OCI-LY1 (cell line): Measurements from ENCODE around the gene ASS1.

Source experiments
- EZH2 ChIP-seq: fragments of 200-600 bp; sonication (generic), shearing (Covaris generic); IDR thresholded peaks from 2 replicates; pipeline ENCODE4 v1.8.0; 2017; ENCODE audit warnings: borderline replicate concordance, mixed run types, mild to moderate bottlenecking, antibody characterized with exemption, low read length, moderate library complexity, mixed read lengths
- TF ChIP-seq, protein P1 (sequence below): fragments of 200-600 bp; sonication (generic), shearing (Covaris generic); IDR thresholded peaks from 2 replicates; pipeline ENCODE4 v1.5.1; 2017; ENCODE audit warnings: mild to moderate bottlenecking, antibody characterized with exemption, low read length, moderate library complexity, mixed read lengths

DNA sequence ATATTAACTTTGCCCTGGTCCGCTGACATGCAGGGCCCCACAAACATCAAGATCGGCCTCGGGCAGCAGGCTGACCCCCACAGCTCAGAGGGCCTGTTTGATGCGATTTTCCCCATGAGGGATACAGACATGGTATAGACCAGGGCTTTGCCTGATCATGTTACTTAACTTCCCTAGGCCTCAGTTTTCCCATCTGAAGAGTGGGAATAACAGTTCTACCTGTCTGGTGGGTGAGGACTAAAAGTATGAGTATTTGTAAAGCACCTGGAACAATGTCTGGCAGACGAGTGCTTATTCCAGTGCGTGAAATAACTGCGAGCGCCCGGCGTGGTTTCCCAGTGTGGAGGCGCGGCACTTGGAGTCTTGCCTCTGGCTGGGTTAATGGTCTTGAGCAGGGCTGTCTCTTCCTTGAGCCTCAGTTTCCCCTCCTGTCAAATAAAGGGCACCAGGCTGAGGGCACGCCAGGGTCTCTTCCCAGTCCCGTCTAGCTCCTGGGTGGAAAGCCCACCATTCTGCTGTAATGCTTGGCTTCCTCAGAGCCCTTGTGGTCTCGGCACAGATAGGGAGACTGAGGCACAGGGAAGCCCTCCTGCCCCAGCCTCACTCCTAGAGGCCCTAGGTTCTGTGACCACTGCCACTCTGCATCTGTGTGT is 47.2 kb downstream of the ASS1 start:
- TF ChIP-seq, protein P1, sequence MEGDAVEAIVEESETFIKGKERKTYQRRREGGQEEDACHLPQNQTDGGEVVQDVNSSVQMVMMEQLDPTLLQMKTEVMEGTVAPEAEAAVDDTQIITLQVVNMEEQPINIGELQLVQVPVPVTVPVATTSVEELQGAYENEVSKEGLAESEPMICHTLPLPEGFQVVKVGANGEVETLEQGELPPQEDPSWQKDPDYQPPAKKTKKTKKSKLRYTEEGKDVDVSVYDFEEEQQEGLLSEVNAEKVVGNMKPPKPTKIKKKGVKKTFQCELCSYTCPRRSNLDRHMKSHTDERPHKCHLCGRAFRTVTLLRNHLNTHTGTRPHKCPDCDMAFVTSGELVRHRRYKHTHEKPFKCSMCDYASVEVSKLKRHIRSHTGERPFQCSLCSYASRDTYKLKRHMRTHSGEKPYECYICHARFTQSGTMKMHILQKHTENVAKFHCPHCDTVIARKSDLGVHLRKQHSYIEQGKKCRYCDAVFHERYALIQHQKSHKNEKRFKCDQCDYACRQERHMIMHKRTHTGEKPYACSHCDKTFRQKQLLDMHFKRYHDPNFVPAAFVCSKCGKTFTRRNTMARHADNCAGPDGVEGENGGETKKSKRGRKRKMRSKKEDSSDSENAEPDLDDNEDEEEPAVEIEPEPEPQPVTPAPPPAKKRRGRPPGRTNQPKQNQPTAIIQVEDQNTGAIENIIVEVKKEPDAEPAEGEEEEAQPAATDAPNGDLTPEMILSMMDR: no peak
- TF ChIP-seq EZH2: no peak
